ENCODE data around the gene KCNIP3. TPM values are rescaled to one million over a fixed set of nuclear protein-coding genes. Genes with fewer than 3 reads are reported as not detected.
A peak's percentile ranks its signal among the peaks of the same experiment; 100 is the strongest.

The KCNIP3 gene
- total and polyA plus RNA-seq, 4 donors: 1.8 to 2.7 (median 2.1) TPM

DNA sequence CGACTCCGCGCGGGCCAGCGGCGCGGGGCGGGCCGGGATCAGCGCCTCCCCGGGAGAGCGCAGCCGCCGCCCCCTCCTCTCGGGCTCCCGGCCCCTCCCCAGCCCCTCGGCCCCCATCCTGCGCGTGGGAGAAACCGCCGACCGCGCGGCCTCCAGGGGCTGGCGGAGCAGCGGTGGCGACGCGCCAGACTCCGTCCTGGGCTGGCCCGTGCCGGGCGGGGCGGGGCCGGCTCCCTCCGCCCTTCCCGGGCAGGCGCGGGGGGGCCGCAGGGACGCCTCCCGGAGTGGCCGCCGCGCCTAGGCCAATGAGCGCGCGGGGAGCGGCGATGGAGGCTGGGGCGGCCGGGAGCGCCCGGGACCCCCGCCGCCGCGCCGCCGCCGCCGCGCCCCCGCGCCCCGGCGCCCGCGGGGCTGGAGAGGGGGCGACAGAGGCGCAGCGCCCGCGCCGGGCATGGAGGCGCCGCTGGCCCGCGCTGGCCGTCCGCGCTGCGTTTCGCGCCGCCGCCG lies 49.1 kb downstream of the KCNIP3 start:
- Histone ChIP-seq H3K4me1 (ENCODE audit: control insufficient read depth in 5 of 5, insufficient read depth in 5 of 5, low read length in 5 of 5) (peaks cover 0 to 9% (median 0%) of the 10 kb centered on the region in 5 donors), H3K9ac (ENCODE audit: insufficient read depth in 1 of 2, low read length in 2 of 2) (no peak overlapping the region), H3K27me3 (ENCODE audit: control insufficient read depth in 3 of 3, insufficient read depth in 3 of 3, low read length in 2 of 3) (peaks cover 0 to 19% (median 5%) of the 10 kb centered on the region in 3 donors), H3K27ac (ENCODE audit: low read depth in 1 of 2, low read length in 1 of 2) (peak overlapping the region in 1 of 2 donors; percentile 32), H3K4me3 (peak overlapping the region; percentile 29), H3K9me3 (ENCODE audit: control insufficient read depth in 4 of 4, insufficient read depth in 3 of 4, low read length in 3 of 4) (no peaks in the 10 kb centered on the region), H3K36me3 (ENCODE audit: control insufficient read depth in 4 of 4, insufficient read depth in 4 of 4, low read length in 4 of 4) (no peaks in the 10 kb centered on the region)
- WGBS, 2 donors: 0 to 1% methylated on average over 27 to 88 of the region's 88 CpGs
- ATAC-seq (ENCODE audit: insufficient read depth, low FRiP score) (peak; percentile 85), DNase-seq (peak; percentile 56 to 79 (median 66))
- TF ChIP-seq, protein P1, sequence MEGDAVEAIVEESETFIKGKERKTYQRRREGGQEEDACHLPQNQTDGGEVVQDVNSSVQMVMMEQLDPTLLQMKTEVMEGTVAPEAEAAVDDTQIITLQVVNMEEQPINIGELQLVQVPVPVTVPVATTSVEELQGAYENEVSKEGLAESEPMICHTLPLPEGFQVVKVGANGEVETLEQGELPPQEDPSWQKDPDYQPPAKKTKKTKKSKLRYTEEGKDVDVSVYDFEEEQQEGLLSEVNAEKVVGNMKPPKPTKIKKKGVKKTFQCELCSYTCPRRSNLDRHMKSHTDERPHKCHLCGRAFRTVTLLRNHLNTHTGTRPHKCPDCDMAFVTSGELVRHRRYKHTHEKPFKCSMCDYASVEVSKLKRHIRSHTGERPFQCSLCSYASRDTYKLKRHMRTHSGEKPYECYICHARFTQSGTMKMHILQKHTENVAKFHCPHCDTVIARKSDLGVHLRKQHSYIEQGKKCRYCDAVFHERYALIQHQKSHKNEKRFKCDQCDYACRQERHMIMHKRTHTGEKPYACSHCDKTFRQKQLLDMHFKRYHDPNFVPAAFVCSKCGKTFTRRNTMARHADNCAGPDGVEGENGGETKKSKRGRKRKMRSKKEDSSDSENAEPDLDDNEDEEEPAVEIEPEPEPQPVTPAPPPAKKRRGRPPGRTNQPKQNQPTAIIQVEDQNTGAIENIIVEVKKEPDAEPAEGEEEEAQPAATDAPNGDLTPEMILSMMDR (IDR thresholded peaks at IDR 0.05; ENCODE audit: control extremely low read depth, extremely low read depth): no peak

DNA sequence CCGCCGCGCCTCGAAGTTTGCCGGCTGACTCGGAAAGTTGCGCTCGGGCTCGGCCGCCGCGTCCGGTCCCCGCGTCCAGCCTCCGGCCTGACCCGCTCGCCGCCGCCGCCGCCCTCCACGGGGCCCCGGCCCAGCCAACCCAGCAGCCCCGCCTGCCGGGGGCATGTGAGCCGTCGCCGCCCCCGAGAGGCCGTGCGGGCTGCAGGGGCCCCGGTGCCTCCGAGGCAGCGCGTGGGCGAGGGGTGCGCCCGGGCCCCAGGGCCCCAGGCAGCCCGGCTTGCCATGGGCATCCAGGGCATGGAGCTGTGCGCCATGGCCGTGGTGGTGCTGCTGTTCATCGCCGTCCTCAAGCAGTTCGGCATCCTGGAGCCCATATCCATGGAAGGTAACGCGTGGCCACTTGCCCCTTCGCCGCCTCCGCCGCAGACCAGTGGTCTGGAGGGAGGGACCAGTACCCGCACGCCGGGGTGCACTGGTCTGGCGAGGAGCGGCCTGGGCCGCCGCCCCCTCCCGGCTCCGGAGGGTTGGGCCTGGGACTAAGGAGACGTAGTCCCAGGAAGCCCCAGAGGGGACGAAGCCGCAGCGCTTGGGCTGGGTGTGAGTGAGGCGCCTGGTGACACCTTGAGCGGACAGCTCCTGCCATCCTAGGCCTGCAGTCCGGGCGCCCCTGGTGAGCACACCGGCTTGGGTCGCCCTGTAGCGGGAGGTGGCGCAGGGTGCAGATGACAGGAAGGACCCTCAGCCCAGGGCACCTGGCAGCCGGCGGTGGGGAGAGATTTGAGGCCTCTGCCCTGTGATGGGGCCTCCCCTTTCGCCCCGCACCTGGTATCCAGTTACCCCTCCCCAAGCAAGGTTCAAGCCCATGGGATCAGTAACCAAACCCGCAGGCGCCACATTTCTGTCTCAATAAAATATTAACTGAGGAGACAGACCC lies 49.9 kb downstream of the KCNIP3 start:
- WGBS, 2 donors: 18 to 23% methylated on average over 58 to 78 of the region's 78 CpGs
- DNase-seq: peak; percentile 15 to 26 (median 20)
- no peak overlapping the region for H3K9ac ChIP-seq (ENCODE audit: insufficient read depth in 1 of 2, low read length in 2 of 2)
- H3K4me3 ChIP-seq: no peak overlapping the region
- ATAC-seq (ENCODE audit: insufficient read depth, low FRiP score): no peak
- peaks cover 0 to 16% (median 2%) of the 10 kb centered on the region in 3 donors for H3K27me3 ChIP-seq (ENCODE audit: control insufficient read depth in 3 of 3, insufficient read depth in 3 of 3, low read length in 2 of 3)
- TF ChIP-seq, protein P1 (IDR thresholded peaks at IDR 0.05; ENCODE audit: control extremely low read depth, extremely low read depth): no peak
- H3K9me3 ChIP-seq (ENCODE audit: control insufficient read depth in 4 of 4, insufficient read depth in 3 of 4, low read length in 3 of 4): no peaks in the 10 kb centered on the region
- H3K4me1 ChIP-seq (ENCODE audit: control insufficient read depth in 5 of 5, insufficient read depth in 5 of 5, low read length in 5 of 5): peaks cover 0 to 9% (median 0%) of the 10 kb centered on the region in 5 donors
- H3K27ac ChIP-seq (ENCODE audit: low read depth in 1 of 2, low read length in 1 of 2): no peak overlapping the region
- no peaks in the 10 kb centered on the region for H3K36me3 ChIP-seq (ENCODE audit: control insufficient read depth in 4 of 4, insufficient read depth in 4 of 4, low read length in 4 of 4)

DNA sequence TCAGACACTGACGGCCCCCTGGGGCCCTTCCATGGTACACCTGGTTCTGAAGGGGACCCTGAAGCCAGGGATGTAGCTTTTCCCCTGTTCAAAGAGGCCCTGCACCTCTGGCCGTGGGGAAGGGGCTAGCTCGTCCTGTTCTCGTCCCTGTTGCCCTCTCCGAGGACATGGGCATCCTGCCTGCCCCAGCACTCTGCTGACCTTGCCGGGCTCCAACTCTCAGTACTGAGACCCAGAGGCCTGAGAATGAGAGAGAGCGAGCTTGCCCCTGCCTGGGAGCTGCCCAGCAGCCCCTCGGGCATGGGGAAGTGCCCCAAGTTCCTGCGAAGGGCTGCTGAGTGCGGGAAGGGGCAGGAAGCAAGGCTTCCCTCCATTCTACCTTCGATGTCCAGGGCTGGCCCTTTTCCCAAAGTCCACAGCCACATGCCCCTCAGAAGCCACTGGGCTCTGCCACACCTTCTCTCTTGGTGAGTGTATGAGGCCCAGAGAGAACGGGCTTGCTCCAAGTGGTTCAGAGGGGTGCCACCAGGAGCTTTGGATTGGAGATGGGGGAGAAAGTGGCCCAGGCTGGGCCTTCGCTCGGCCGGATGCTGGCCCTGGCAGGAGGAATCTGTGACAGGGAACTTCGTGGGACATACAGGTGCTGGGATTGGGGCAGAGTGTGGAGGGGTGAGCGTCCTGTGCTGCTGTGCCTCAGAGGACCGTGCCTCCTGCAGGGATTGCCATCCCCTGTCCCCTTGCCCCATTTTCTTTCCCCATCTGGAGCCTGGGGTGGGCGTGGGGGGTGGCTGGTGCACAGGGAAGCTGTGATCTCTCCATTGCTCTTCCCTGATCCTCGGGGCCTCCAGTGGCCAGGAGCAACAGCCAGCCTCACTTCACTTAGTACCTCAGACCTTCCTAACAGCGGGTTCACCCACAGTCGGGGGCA lies 50.8 kb downstream of the KCNIP3 start:
- Histone ChIP-seq H3K36me3 (ENCODE audit: control insufficient read depth in 4 of 4, insufficient read depth in 4 of 4, low read length in 4 of 4) (no peaks in the 10 kb centered on the region), H3K4me1 (ENCODE audit: control insufficient read depth in 5 of 5, insufficient read depth in 5 of 5, low read length in 5 of 5) (peaks cover 0 to 9% (median 0%) of the 10 kb centered on the region in 5 donors), H3K27me3 (ENCODE audit: control insufficient read depth in 3 of 3, insufficient read depth in 3 of 3, low read length in 2 of 3) (peaks cover 0 to 16% (median 2%) of the 10 kb centered on the region in 3 donors), H3K9me3 (ENCODE audit: control insufficient read depth in 4 of 4, insufficient read depth in 3 of 4, low read length in 3 of 4) (no peaks in the 10 kb centered on the region), H3K27ac (ENCODE audit: low read depth in 1 of 2, low read length in 1 of 2) (no peak overlapping the region), H3K9ac (ENCODE audit: insufficient read depth in 1 of 2, low read length in 2 of 2) (no peak overlapping the region), H3K4me3 (no peak overlapping the region)
- ATAC-seq (ENCODE audit: insufficient read depth, low FRiP score): no peak
- TF ChIP-seq, protein P1 (IDR thresholded peaks at IDR 0.05; ENCODE audit: control extremely low read depth, extremely low read depth): no peak
- peak in 1 of 3 donors; percentile 11 for DNase-seq
- 65 to 69% methylated on average over 22 of the region's 22 CpGs for WGBS, 2 donors
